Loucy (cell line): ENCODE data around the gene ZSWIM1.

Experiments used
- H2AFZ ChIP-seq: fragments of 200-600 bp; sonication (generic); 2 replicates; pipeline ENCODE4 v1.6.0; 2016; ENCODE audit warnings: antibody characterized with exemption, mild to moderate bottlenecking, low read length, moderate library complexity
- H3F3A ChIP-seq: fragments of 200-600 bp; 2 replicates; pipeline ENCODE4 v1.6.0; 2016; ENCODE audit warnings: antibody characterized with exemption, low read depth, mild to moderate bottlenecking
- H3K27me3 ChIP-seq: fragments of 200-600 bp; sonication (generic); 2 replicates; pipeline ENCODE4 v1.6.1; 2014; ENCODE audit warnings: low read length, mild to moderate bottlenecking; ENCODE audit not compliant: insufficient read depth, poor library complexity, severe bottlenecking
- H3K36me3 ChIP-seq: fragments of 200-600 bp; sonication (generic); 2 replicates; pipeline ENCODE4 v1.6.1; 2016; ENCODE audit warnings: low read length; ENCODE audit not compliant: insufficient read depth
- H3K4me1 ChIP-seq: fragments of 200-600 bp; sonication (generic); 2 replicates; pipeline ENCODE4 v1.5.1; 2014; ENCODE audit warnings: low read length, mild to moderate bottlenecking; ENCODE audit not compliant: insufficient read depth, poor library complexity, severe bottlenecking
- H3K4me2 ChIP-seq: fragments of 200-600 bp; sonication (generic); 2 replicates; pipeline ENCODE4 v1.6.0; 2014; ENCODE audit warnings: antibody characterized with exemption, low read length, low read depth, mild to moderate bottlenecking; ENCODE audit not compliant: poor library complexity, severe bottlenecking
- H3K4me3 ChIP-seq: fragments of 200-600 bp; sonication (generic); 2 replicates; pipeline ENCODE4 v1.5.1; 2014; ENCODE audit warnings: low read length, mild to moderate bottlenecking, mixed read lengths; ENCODE audit not compliant: poor library complexity, severe bottlenecking
- H3K79me2 ChIP-seq: fragments of 200-600 bp; sonication (generic); 2 replicates; pipeline ENCODE4 v1.6.1; 2014; ENCODE audit warnings: low read length; ENCODE audit not compliant: insufficient read depth
- H3K9ac ChIP-seq: fragments of 200-600 bp; sonication (generic); 2 replicates; pipeline ENCODE4 v1.6.0; 2014; ENCODE audit warnings: mild to moderate bottlenecking, low read depth, low read length, moderate library complexity; ENCODE audit not compliant: poor library complexity, severe bottlenecking
- H3K9me2 ChIP-seq: fragments of 200-600 bp; sonication (generic); replicated peaks from 2 replicates; pipeline ENCODE4 v1.6.1; 2016; ENCODE audit warnings: low read depth, low read length, mixed read lengths
- H3K9me3 ChIP-seq: fragments of 200-600 bp; sonication (generic); 2 replicates; pipeline ENCODE4 v1.6.1; 2014; ENCODE audit warnings: mild to moderate bottlenecking, antibody characterized with exemption, low read length, low read depth; ENCODE audit not compliant: insufficient read depth
- H4K20me1 ChIP-seq: fragments of 200-600 bp; sonication (generic); 2 replicates; pipeline ENCODE4 v1.6.0; 2014; ENCODE audit warnings: antibody characterized with exemption, low read length, mild to moderate bottlenecking; ENCODE audit not compliant: insufficient read depth, poor library complexity, severe bottlenecking
- CTCF ChIP-seq: fragments of 200-600 bp; sonication (generic); conservative IDR thresholded peaks from 2 replicates; pipeline ENCODE4 v1.5.1; 2014; ENCODE audit warnings: mild to moderate bottlenecking, antibody characterized with exemption, low read length
- EZH2phosphoT487 ChIP-seq: fragments of 200-600 bp; IDR thresholded peaks from 2 replicates; pipeline ENCODE4 v1.6.1; 2018; ENCODE audit warnings: antibody characterized with exemption, mild to moderate bottlenecking, moderate library complexity, borderline replicate concordance

The ZSWIM1 gene

GRCh38 chr20:45904583-45905504 is 23.8 kb downstream of the ZSWIM1 start:
- Histone ChIP-seq H3F3A (no peaks in the 10 kb centered on the region), H4K20me1 (no peaks in the 10 kb centered on the region), H3K27me3 (no peaks in the 10 kb centered on the region), H3K36me3 (no peaks in the 10 kb centered on the region), H3K4me1 (peaks cover 4% of the 10 kb centered on the region), H3K9me2 (no peaks in the 10 kb centered on the region), H3K4me2 (no peak overlapping the region), H2AFZ (no peak overlapping the region), H3K4me3 (no peak overlapping the region), H3K79me2 (no peaks in the 10 kb centered on the region), H3K9me3 (no peaks in the 10 kb centered on the region), H3K9ac (no peak overlapping the region)
- TF ChIP-seq EZH2phosphoT487: no peak
- TF ChIP-seq CTCF: no peak

DNA sequence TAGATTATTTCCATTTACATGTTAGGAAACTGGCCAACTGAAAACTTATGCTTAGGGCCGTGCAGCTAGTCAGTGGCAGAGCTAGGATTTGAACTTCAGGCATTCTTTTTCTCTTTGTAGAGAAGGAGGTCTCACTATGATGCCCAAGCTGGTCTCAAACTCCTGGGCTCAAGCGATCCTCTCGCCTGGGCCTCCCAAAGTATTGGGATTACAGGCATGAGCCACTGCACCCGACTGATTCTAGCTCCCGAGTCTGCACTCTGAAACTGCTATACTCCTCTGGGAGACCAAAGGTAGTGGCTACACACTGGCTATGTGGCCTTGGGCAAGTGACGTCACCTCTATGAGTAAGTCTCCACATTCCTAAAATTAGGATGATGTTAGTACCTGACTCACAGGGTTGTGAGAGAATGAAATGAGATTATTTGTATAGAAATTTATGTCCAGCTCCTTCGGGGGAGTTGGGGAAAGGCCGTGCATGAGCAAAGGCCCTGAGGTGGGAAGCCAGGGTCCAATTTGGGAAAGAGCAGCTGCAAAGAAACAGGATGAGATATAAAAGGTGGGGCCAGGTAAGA is 24.6 kb downstream of the ZSWIM1 start:
- H3K79me2 ChIP-seq: no peaks in the 10 kb centered on the region
- no peak overlapping the region for H3K4me2 ChIP-seq
- H3K9me3 ChIP-seq: no peaks in the 10 kb centered on the region
- no peaks in the 10 kb centered on the region for H3F3A ChIP-seq
- no peaks in the 10 kb centered on the region for H4K20me1 ChIP-seq
- H3K27me3 ChIP-seq: no peaks in the 10 kb centered on the region
- no peaks in the 10 kb centered on the region for H3K9me2 ChIP-seq
- no peak overlapping the region for H3K9ac ChIP-seq
- H3K4me1 ChIP-seq: peaks cover 4% of the 10 kb centered on the region
- no peak overlapping the region for H2AFZ ChIP-seq
- H3K36me3 ChIP-seq: no peaks in the 10 kb centered on the region
- TF ChIP-seq EZH2phosphoT487 (no peak), CTCF (no peak)
- H3K4me3 ChIP-seq: no peak overlapping the region

DNA sequence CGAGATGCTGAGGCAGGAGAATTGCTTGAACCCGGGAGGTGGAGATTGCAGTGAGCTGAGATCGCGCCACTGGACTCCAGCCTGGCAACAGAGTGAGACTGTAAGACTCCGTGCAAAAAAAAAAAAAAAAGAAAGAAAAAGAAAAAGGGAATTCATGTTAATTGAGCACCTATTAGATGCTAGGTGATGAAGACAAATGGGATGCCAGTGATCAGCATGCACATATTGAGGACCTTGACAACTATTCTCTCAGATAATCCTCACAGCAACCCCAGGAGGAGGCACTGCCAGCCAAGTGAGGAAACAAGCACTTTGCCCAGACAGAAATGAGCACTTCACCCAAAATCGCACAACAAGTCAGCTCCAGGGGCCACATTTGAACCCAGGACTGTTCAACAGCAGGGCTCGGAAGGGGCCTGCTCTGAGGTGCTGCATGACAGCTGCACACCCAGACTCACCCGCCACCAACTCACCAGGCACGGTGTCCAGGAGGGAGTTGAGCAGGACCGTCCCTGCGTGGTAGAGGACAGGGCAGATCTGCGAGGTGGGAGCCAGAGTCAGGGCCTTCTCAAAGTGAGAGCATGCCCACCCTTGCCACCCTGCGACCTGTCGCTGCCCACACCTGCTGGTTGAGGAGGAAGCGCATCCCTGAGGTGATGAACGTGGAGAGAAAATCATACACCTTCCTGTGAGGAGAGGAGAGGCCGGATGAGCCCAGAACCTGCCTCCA is 26.4 kb downstream of the ZSWIM1 start:
- H2AFZ ChIP-seq: no peak overlapping the region
- H4K20me1 ChIP-seq: no peaks in the 10 kb centered on the region
- no peak overlapping the region for H3K4me3 ChIP-seq
- no peak for TF ChIP-seq CTCF
- no peak overlapping the region for H3K9ac ChIP-seq
- no peak overlapping the region for H3K4me2 ChIP-seq
- H3K36me3 ChIP-seq: no peaks in the 10 kb centered on the region
- H3F3A ChIP-seq: no peaks in the 10 kb centered on the region
- peaks cover 13% of the 10 kb centered on the region for H3K4me1 ChIP-seq
- no peaks in the 10 kb centered on the region for H3K79me2 ChIP-seq
- H3K9me3 ChIP-seq: no peaks in the 10 kb centered on the region
- H3K27me3 ChIP-seq: no peaks in the 10 kb centered on the region
- H3K9me2 ChIP-seq: no peaks in the 10 kb centered on the region
